Choroid plexus epithelial cell (primary cell): ENCODE data around the gene ADCY10.

Source experiments
- DNase-seq: peaks from one replicate; pipeline ENCODE4 v3.0.0-alpha.2; 2010; ENCODE audit warnings: low read depth
- H3K4me3 ChIP-seq: 2 replicates; pipeline ENCODE4 v1.5.1; 2011; ENCODE audit warnings: low read depth, mild to moderate bottlenecking, control low read depth, low read length, moderate library complexity
- CTCF ChIP-seq: conservative IDR thresholded peaks from 2 replicates; pipeline ENCODE4 v1.5.1; 2011; ENCODE audit warnings: low read depth, mild to moderate bottlenecking, control low read depth, inconsistent platforms, low read length, moderate library complexity

ADCY10 gene

DNA sequence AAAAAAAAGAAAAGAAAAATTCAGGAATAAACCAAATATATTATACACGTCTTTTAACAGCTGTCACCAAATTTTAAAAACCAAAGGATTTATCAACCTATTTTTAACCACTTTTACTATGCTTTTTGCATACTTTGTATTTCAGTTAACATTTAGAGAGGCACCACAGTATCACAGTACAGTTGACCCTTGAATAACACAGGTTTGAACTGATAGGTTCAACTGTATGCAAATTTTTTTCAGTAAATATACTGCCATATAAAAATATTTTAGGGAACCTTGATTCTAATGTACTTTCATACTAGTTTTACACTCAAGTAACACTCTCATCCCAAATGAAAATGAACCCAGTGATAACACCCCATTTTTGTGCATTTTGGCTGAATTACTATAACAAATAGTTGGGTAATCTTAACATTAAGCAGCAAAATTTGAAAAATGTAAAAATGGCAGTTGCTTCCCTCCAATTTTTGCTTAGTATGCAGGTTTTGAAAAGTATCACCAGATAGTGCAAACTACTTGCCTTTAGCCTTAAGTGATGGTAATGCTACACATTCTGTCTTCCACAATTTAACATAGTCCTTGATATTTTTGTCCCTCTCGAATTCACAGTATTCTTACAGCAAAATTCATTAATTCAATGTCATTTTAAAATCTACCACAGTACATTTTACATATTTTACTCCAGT is 10.8 kb upstream of the ADCY10 start:
- H3K4me3 ChIP-seq: no peak overlapping the region
- DNase-seq: no peak
- TF ChIP-seq CTCF: no peak

- H3K4me3 ChIP-seq: no peak overlapping the region
- no peak for DNase-seq
- TF ChIP-seq CTCF: no peak
These were observed 10.2 kb upstream of the ADCY10 start for GRCh38 chr1:167924102-167924501.

DNA sequence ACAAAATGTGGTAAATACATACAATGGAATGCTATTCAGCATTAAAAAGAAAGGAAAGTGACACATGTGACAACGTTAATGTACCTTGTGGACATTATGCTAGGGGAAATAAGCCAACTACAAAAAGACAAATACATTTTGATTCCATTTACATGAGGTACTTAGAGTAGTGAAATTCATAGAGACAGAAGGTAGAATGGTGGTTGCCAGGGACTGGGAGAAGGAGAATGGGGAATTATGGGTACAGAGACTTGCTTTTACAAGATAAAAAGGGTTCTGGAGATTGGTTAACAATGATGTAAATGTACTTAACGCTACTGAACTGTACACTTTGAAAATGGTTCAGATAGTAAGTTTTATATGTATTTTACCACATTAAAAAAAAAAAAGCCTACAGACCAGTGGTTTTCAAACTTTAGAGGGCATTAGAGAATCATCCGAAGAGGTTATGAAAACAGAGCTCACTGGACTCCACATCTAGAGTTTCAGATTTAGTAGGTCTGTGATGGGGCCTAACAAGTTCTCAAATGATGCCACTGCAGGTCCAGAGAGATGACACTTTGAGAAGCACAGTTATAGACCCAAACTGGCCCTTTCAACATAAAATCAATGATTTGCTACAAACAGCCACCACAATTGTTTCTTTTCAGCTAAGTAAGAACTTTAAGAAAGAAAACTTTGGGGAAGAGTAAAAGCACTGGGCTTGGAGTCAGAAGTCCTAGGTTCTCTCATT is 9.6 kb upstream of the ADCY10 start:
- no peak for TF ChIP-seq CTCF
- no peak for DNase-seq
- no peak overlapping the region for H3K4me3 ChIP-seq

DNA sequence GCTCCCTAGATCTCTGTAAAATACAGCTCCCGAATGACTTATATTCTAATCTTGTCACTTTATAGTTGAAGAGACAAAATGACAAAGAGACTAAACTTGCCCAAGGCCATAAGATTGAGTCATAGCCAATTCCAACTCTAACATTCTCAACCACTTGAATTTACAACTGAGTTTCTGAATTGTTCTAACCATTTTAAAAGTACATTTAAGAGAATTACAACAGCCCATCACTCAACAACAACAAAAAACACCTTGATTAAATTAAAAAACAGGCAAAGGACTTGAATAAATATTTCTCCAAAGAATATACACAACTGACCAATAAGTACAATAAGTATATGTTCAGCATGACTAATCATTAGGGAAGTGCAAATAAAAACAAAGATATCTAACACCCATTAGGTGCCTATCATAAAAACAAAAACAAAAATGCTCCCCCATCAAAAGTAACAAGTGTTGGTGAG is 8.7 kb upstream of the ADCY10 start:
- no peak for TF ChIP-seq CTCF
- no peak for DNase-seq
- no peak overlapping the region for H3K4me3 ChIP-seq

GRCh38 chr1:167922023-167922422 is 8.1 kb upstream of the ADCY10 start:
- TF ChIP-seq CTCF: no peak
- peak; percentile 78 for DNase-seq
- no peak overlapping the region for H3K4me3 ChIP-seq

GRCh38 chr1:167916766-167917511 is 3.0 kb upstream of the ADCY10 start:
- no peak for DNase-seq
- no peak for TF ChIP-seq CTCF
- H3K4me3 ChIP-seq: no peak overlapping the region
